Peyer's patch (tissue), 4 donors: ENCODE results near the gene YKT6. TPM values are rescaled to one million over a fixed set of nuclear protein-coding genes. Genes with fewer than 3 reads are reported as not detected.

Source experiments
- DNase-seq, 3 donors: peaks; one replicate each; pipeline ENCODE4 v3.0.0-alpha.2; 2017 to 2019
- H3K27ac ChIP-seq, 4 donors: fragments of 200-600 bp; sonication (generic); one replicate each; pipeline ENCODE4 v1.5.1; 2016 to 2019
- H3K27me3 ChIP-seq, 2 donors: fragments of 200-600 bp; sonication (generic); one replicate each; pipeline ENCODE4 v1.5.1; 2019
- H3K36me3 ChIP-seq, 3 donors: fragments of 200-600 bp; sonication (generic); one replicate each; pipeline ENCODE4 v1.5.1; 2016 to 2019
- H3K4me1 ChIP-seq, 4 donors: fragments of 200-600 bp; sonication (generic); one replicate each; pipeline ENCODE4 v1.5.1; 2016 to 2019
- H3K4me3 ChIP-seq, 4 donors: fragments of 200-600 bp; sonication (generic); 1 replicate in 3 of 4; 2 replicates in 1 of 4; pipeline ENCODE4 v1.5.1; 2016 to 2019; ENCODE audit warnings: mild to moderate bottlenecking in 1 of 4
- H3K9me3 ChIP-seq, 4 donors: fragments of 200-600 bp; sonication (generic); one replicate each; pipeline ENCODE4 v1.5.1; 2016 to 2019; ENCODE audit warnings: mild to moderate bottlenecking in 1 of 4
- POLR2A ChIP-seq, 2 donors: fragments of 450-650 bp; IDR thresholded peaks; one replicate each; pipeline ENCODE4 v1.5.1; 2017; ENCODE audit warnings: antibody characterized with exemption in 2 of 2, mild to moderate bottlenecking in 2 of 2, moderate library complexity in 2 of 2
- total RNA-seq, 4 donors: library from RNA; depleted of rRNA; stranded (reverse); fragments of >200 nt; gene quantifications; one replicate each; pipeline ENCODE4 v1.1.0, GENCODE V29; 2016
- TF ChIP-seq, protein P1 (sequence below), 6 experiments: fragments of 450-650 bp in 4 of 6; fragments of 200-600 bp in 2 of 6; sonication (generic) in 1 of 6; IDR thresholded peaks; one replicate each; pipeline ENCODE4 v1.5.1; 2017 to 2019; ENCODE audit warnings: antibody characterized with exemption in 6 of 6, mild to moderate bottlenecking in 3 of 6, moderate library complexity in 1 of 6

The YKT6 gene
- total RNA-seq, 4 donors from 2014 or later = 55.2 to 76.5 (median 67.0) TPM

DNA sequence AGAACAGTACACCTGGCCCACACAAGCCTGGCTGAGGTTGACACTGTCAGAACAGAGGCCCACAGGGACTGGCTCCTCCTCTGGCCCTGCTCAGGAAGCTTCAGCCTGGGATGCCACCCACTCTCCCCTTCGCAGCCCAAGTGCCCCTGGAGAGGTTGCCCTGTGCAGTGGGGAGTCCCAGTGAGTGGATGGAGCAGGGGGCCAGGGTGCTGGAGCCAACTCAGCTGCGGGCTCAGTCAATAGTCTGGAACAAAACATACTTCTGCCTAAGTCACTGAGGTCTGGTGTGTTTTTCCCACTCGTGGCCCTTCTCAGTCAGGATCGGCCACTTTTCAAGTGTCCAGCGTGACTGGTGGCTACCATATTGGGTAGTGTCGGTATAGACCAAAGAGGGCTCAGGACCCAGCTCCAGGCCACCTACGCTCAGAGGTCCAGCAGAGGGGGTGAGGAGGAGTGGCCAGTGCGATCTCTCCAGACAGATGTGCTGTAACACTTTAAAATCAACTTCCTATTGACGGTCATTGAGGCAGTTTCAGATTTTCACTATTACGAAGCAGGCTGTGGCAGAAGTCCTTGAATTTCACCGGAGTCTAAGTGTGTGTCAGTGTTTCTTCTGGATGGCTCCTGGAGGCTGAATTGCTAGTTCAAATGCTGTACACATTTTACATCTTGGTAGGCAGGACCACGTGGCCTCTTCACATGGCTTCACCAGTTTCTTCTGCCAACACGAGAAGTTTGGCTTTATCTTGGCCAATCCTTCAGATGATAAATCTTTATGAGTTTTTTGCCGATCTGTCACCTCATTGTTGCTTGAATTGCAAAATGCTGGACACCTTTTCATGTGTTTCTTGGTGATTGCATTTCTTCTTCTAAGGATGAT, 10.5 kb upstream of the YKT6 start:
- no peaks in the 10 kb centered on the region for H3K36me3 ChIP-seq
- no peak for TF ChIP-seq POLR2A (IDR thresholded peaks at IDR 0.05)
- TF ChIP-seq, protein P1, sequence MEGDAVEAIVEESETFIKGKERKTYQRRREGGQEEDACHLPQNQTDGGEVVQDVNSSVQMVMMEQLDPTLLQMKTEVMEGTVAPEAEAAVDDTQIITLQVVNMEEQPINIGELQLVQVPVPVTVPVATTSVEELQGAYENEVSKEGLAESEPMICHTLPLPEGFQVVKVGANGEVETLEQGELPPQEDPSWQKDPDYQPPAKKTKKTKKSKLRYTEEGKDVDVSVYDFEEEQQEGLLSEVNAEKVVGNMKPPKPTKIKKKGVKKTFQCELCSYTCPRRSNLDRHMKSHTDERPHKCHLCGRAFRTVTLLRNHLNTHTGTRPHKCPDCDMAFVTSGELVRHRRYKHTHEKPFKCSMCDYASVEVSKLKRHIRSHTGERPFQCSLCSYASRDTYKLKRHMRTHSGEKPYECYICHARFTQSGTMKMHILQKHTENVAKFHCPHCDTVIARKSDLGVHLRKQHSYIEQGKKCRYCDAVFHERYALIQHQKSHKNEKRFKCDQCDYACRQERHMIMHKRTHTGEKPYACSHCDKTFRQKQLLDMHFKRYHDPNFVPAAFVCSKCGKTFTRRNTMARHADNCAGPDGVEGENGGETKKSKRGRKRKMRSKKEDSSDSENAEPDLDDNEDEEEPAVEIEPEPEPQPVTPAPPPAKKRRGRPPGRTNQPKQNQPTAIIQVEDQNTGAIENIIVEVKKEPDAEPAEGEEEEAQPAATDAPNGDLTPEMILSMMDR (IDR thresholded peaks at IDR 0.05) = no peak

DNA sequence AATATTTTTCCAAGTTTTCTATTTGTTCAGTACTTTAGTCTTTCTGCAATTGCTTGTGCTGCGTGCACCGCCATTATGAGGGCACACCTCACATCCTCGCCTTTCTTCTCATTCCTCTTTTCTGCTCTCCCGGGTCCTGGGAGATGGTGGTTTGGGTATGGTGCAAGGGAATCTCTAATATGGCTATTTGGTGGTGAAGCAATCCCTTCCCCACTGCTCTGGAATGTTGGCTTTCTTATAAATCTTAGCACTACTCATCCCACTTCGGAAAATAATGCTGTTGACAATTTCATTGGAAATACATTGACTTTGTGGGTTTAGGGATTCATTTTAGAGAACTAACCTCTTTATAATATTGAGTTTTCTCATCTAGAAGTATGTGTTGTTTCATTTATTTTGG, 9.6 kb upstream of the YKT6 start:
- Histone ChIP-seq H3K27ac (no peak overlapping the region), H3K36me3 (no peaks in the 10 kb centered on the region), H3K4me1 (no peaks in the 10 kb centered on the region), H3K27me3 (no peaks in the 10 kb centered on the region), H3K4me3 (no peak overlapping the region), H3K9me3 (no peaks in the 10 kb centered on the region)
- no peak for TF ChIP-seq POLR2A (IDR thresholded peaks at IDR 0.05)
- TF ChIP-seq, protein P1 (IDR thresholded peaks at IDR 0.05) = no peak
- no peak for DNase-seq

More for the DNA sequence above, 10.5 kb upstream of the YKT6 start:
- Histone ChIP-seq H3K9me3 (no peaks in the 10 kb centered on the region), H3K27ac (no peak overlapping the region), H3K4me1 (no peaks in the 10 kb centered on the region), H3K27me3 (no peaks in the 10 kb centered on the region), H3K4me3 (no peak overlapping the region)
- no peak for DNase-seq

DNA sequence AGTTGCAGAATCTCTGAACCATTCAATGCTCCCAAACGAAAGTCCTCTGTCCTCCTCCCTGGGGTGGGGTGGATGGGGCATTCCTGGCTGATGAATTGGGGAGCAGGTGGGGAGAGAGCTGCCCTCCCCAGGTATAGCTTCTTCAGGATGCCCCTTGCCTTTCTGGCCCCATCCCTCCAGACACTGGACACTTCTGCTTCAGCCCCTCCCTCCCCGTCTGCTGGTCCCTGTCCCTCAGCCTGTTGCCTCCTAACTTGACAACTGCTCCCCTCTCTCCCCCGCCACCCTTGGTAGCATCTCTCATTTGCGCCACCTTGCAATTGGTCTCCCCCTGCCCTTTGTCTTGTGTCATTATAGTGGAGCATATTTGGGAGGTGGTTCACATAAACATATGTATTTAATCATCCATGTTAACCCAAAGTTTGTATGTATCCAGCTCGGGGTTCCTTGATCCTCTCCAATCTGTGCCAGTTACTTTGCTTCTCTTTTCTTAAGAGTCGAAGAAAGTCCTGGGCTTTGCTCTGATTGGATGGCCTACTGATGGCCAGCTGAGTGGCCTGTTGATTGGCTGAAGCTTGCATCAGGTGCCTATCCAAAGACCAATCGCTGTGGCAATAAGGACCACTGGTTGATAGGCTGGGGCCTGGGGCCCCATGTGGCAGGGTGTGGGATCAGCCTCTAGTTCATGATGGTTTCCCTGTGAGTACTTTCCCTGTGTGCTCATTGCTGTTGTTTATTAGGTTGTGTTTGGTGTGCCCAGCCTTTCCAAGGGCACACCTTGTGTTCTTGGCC, 7.6 kb upstream of the YKT6 start:
- no peaks in the 10 kb centered on the region for H3K4me1 ChIP-seq
- TF ChIP-seq POLR2A (IDR thresholded peaks at IDR 0.05) = no peak
- TF ChIP-seq, protein P1 (IDR thresholded peaks at IDR 0.05) = no peak
- no peaks in the 10 kb centered on the region for H3K36me3 ChIP-seq
- DNase-seq = no peak
- H3K27ac ChIP-seq = no peak overlapping the region
- H3K4me3 ChIP-seq = no peak overlapping the region
- no peaks in the 10 kb centered on the region for H3K27me3 ChIP-seq
- no peaks in the 10 kb centered on the region for H3K9me3 ChIP-seq

DNA sequence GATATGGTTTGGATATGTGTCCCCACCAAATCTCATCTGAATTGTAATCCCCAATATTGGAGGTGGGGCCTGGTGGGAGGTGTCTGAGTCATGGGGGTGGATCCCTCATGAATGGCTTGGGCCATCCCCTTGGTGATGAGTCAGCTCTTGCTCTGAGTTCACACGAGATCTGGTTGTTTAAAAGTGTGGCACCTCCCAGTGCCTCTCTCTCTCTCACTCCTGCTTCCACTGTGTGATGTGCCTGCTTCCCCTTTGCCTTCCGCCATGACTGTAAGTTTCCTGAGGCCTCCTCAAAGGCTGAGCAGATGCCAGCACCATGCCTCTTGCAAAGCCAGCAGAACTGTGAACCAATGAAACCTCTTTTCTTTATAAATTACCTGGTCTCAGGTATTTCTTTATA, 6.7 kb upstream of the YKT6 start:
- Histone ChIP-seq H3K27ac (no peak overlapping the region), H3K4me3 (no peak overlapping the region), H3K27me3 (no peaks in the 10 kb centered on the region), H3K9me3 (no peaks in the 10 kb centered on the region), H3K36me3 (no peaks in the 10 kb centered on the region), H3K4me1 (no peaks in the 10 kb centered on the region)
- TF ChIP-seq POLR2A (IDR thresholded peaks at IDR 0.05) = no peak
- TF ChIP-seq, protein P1 (IDR thresholded peaks at IDR 0.05) = no peak
- DNase-seq = no peak

DNA sequence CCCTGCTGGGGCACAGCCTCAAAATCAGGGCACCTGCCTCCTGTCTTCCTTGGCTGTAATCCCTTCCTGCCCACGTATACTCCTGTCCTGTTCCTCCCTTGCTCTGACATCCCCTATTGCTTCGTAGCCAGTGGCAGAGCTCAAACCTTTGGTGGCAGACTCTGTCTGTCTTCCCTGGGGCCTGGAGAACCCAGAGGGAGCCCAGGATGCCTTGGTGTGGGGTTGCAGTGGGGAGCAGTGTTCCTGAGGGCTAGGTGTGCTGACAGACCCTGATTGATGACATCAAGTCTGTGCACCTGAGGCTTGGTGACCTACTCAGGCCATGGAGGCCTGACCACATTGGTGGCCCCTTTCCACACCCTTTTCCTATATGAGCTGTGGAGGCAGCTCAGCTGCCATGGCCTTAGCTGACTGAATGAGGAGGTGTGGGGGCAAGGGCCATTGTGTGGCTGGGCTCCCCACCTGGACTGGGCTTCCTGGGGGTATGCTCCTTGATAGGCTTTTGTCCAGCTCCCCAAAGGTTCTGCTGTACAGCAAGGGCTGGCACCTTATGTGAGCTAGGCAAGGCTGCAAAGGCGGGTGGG, 6.1 kb upstream of the YKT6 start:
- TF ChIP-seq POLR2A (IDR thresholded peaks at IDR 0.05) = no peak
- TF ChIP-seq, protein P1 (IDR thresholded peaks at IDR 0.05) = no peak
- no peak for DNase-seq
- Histone ChIP-seq H3K4me1 (no peaks in the 10 kb centered on the region), H3K36me3 (no peaks in the 10 kb centered on the region), H3K9me3 (no peaks in the 10 kb centered on the region), H3K4me3 (no peak overlapping the region), H3K27ac (no peak overlapping the region), H3K27me3 (no peaks in the 10 kb centered on the region)
